PC-9 (cell line): ENCODE measurements around the gene VWA5B1. TPM values are rescaled to one million over a fixed set of nuclear protein-coding genes. Genes with fewer than 3 reads are reported as not detected.

Source experiments
- BruUV-seq: library from RNA; stranded (reverse); fragments of 400-500 nt; replicated peaks from 2 replicates; lab custom pipeline; 2021; lab: Mats Ljungman, UMichigan
- CTCF ChIA-PET: fragments of 300-600 bp; sonication (Branson Sonifier 250); formaldehyde crosslinking; loops from one replicate; lab custom pipeline; 2022; ENCODE audit warnings: antibody characterized with exemption; lab: Charles Lee
- POLR2A ChIA-PET: fragments of 300-600 bp; sonication (Branson Sonifier 250); formaldehyde crosslinking; loops from one replicate; lab custom pipeline; 2022; ENCODE audit warnings: antibody characterized with exemption; ENCODE audit not compliant: unreplicated experiment; lab: Charles Lee
- DNase-seq, 2 experiments: peaks; one replicate each; pipeline versions ENCODE4 v3.0.0 to v3.0.0-alpha.2; 2015 to 2022; ENCODE audit warnings: mixed read lengths in 1 of 2
- H2AFZ ChIP-seq: fragments of 200-600 bp; sonication (generic); 2 replicates; pipeline ENCODE4 v1.8.1; 2017; ENCODE audit warnings: antibody characterized with exemption
- H3F3A ChIP-seq: fragments of 200-600 bp; sonication (generic); 2 replicates; pipeline ENCODE4 v1.8.1; 2017; ENCODE audit warnings: antibody characterized with exemption, mild to moderate bottlenecking, low read depth; ENCODE audit not compliant: insufficient read depth
- H3K27ac ChIP-seq: fragments of 200-600 bp; sonication (generic); 2 replicates; pipeline ENCODE4 v1.6.1; 2016; ENCODE audit warnings: mixed run types
- H3K27me3 ChIP-seq: fragments of 200-600 bp; sonication (generic); 2 replicates; pipeline ENCODE4 v1.6.1; 2016; ENCODE audit warnings: low read depth, mixed run types; ENCODE audit not compliant: insufficient read depth
- H3K36me3 ChIP-seq: fragments of 200-600 bp; sonication (generic); 2 replicates; pipeline ENCODE4 v1.6.1; 2016; ENCODE audit warnings: low read depth, mixed run types
- H3K4me1 ChIP-seq: fragments of 200-600 bp; sonication (generic); replicated peaks from 2 replicates; pipeline ENCODE4 v1.6.1; 2016; ENCODE audit warnings: mixed run types; ENCODE audit not compliant: insufficient read depth
- H3K4me2 ChIP-seq: fragments of 200-600 bp; sonication (generic); 2 replicates; pipeline ENCODE4 v1.6.1; 2017; ENCODE audit warnings: mixed run types
- H3K4me3 ChIP-seq: fragments of 200-600 bp; sonication (generic); 2 replicates; pipeline ENCODE4 v1.6.1; 2016; ENCODE audit warnings: mixed run types
- H3K79me2 ChIP-seq: fragments of 200-600 bp; sonication (generic); 2 replicates; pipeline ENCODE4 v1.6.1; 2017; ENCODE audit warnings: low read depth, mixed run types
- H3K9me2 ChIP-seq: fragments of 200-600 bp; sonication (generic); 2 replicates; pipeline ENCODE4 v1.8.1; 2017; ENCODE audit warnings: mild to moderate bottlenecking; ENCODE audit not compliant: insufficient read depth
- H3K9me3 ChIP-seq: fragments of 200-600 bp; sonication (generic); 2 replicates; pipeline ENCODE4 v1.8.1; 2016; ENCODE audit warnings: low read depth; ENCODE audit not compliant: insufficient read depth
- H4K20me1 ChIP-seq: fragments of 200-600 bp; sonication (generic); 2 replicates; pipeline ENCODE4 v1.8.1; 2017; ENCODE audit not compliant: insufficient read depth
- EZH2 ChIP-seq: fragments of 200-600 bp; sonication (generic); IDR thresholded peaks from 2 replicates; pipeline ENCODE4 v1.8.0; 2017; ENCODE audit warnings: antibody characterized with exemption, low read depth
- intact Hi-C: fragments of 100-400 bp; cut with micrococcal nuclease; formaldehyde crosslinking; loops from one replicate; pipeline ENCODE4 v1.10.0; 2022; ENCODE audit not compliant: unreplicated experiment
- total RNA-seq: library from RNA; stranded (reverse); gene quantifications from 2 replicates; pipeline ENCODE4 v1.2.3, GENCODE V29; 2021
- TF ChIP-seq, protein P1 (sequence below): fragments of 200-600 bp; sonication (generic); conservative IDR thresholded peaks from 2 replicates; pipeline ENCODE4 v1.6.1; 2017; ENCODE audit warnings: mixed run types, antibody characterized with exemption, mild to moderate bottlenecking, moderate library complexity

The VWA5B1 gene
- total RNA-seq, 1 experiment from 2014 or later, result not detected

DNA sequence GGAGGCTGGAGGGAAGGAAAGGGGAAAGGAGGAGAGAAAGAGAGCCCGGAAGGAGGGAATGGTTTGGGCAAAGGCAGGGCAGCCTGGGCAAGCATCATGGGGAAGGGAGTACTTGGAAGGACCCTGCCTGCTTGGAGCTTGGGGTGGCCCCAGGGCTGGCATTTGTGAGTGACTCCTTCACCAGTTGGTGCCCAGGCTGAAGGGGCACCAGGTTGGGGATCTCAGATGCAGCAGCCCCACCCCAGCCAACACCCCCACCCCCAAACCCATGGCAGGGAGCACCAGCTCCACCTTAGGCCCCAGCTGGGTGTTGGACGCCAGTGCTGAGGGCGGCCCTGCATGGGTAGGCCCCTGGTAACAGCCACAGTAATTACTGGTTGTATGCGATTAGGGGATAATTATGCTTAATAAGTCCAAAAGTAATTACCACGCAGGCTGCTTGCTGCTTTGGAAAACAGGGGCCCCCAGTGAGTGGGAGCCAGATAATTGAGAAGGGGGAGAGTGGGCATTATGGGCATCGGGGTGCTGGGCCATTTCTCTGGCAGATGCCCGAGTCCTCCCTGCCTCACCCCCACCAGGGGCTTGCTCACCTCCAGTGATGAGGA lies 78.3 kb downstream of the VWA5B1 start:
- CTCF ChIA-PET, result no interaction called here
- no TSS peak for BruUV-seq

GRCh38 chr1:20370698-20371097 lies 80.0 kb downstream of the VWA5B1 start:
- intact Hi-C loops, result no loop called here
- no peak overlapping the region for H2AFZ ChIP-seq
- DNase-seq, result no peak
- H3K27ac ChIP-seq, result no peak overlapping the region
- BruUV-seq, result no TSS peak
- H3K4me2 ChIP-seq, result no peak overlapping the region
- no peaks in the 10 kb centered on the region for H3K79me2 ChIP-seq
- no peaks in the 10 kb centered on the region for H3K36me3 ChIP-seq
- H3K4me1 ChIP-seq, result peaks cover 10% of the 10 kb centered on the region
- no peak overlapping the region for H3K4me3 ChIP-seq
- H4K20me1 ChIP-seq, result no peaks in the 10 kb centered on the region
- no peaks in the 10 kb centered on the region for H3K9me2 ChIP-seq
- TF ChIP-seq, protein P1, sequence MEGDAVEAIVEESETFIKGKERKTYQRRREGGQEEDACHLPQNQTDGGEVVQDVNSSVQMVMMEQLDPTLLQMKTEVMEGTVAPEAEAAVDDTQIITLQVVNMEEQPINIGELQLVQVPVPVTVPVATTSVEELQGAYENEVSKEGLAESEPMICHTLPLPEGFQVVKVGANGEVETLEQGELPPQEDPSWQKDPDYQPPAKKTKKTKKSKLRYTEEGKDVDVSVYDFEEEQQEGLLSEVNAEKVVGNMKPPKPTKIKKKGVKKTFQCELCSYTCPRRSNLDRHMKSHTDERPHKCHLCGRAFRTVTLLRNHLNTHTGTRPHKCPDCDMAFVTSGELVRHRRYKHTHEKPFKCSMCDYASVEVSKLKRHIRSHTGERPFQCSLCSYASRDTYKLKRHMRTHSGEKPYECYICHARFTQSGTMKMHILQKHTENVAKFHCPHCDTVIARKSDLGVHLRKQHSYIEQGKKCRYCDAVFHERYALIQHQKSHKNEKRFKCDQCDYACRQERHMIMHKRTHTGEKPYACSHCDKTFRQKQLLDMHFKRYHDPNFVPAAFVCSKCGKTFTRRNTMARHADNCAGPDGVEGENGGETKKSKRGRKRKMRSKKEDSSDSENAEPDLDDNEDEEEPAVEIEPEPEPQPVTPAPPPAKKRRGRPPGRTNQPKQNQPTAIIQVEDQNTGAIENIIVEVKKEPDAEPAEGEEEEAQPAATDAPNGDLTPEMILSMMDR, result no peak
- no peak for TF ChIP-seq EZH2
- CTCF ChIA-PET, result no interaction called here
- no peaks in the 10 kb centered on the region for H3K27me3 ChIP-seq
- POLR2A ChIA-PET, result no interaction called here
- H3F3A ChIP-seq, result no peaks in the 10 kb centered on the region
- no peaks in the 10 kb centered on the region for H3K9me3 ChIP-seq

More for the DNA sequence above, 78.3 kb downstream of the VWA5B1 start:
- Histone ChIP-seq H4K20me1 (no peaks in the 10 kb centered on the region), H3K9me3 (no peaks in the 10 kb centered on the region), H3K4me1 (0 out of 2 replicates have a peak, but pooled peaks cover 4% of the 10 kb centered on the region), H3F3A (no peaks in the 10 kb centered on the region), H3K27me3 (no peaks in the 10 kb centered on the region), H3K9me2 (no peaks in the 10 kb centered on the region), H3K4me2 (no peak overlapping the region), H3K27ac (no peak overlapping the region), H2AFZ (no peak overlapping the region), H3K79me2 (no peaks in the 10 kb centered on the region), H3K36me3 (no peaks in the 10 kb centered on the region), H3K4me3 (no peak overlapping the region)
- intact Hi-C loops, result no loop called here
- no peak for TF ChIP-seq EZH2
- TF ChIP-seq, protein P1, result no peak
- no peak for DNase-seq
- POLR2A ChIA-PET, result no interaction called here

GRCh38 chr1:20371411-20371810 lies 80.7 kb downstream of the VWA5B1 start:
- Histone ChIP-seq H3K27me3 (no peaks in the 10 kb centered on the region), H3K4me2 (no peak overlapping the region), H2AFZ (no peak overlapping the region), H3K4me1 (peaks cover 17% of the 10 kb centered on the region), H3F3A (no peaks in the 10 kb centered on the region), H3K79me2 (no peaks in the 10 kb centered on the region), H3K4me3 (no peak overlapping the region), H3K9me2 (no peaks in the 10 kb centered on the region), H3K9me3 (no peaks in the 10 kb centered on the region), H4K20me1 (no peaks in the 10 kb centered on the region), H3K36me3 (no peaks in the 10 kb centered on the region), H3K27ac (no peak overlapping the region)
- no peak for DNase-seq
- TF ChIP-seq, protein P1, result no peak
- TF ChIP-seq EZH2, result no peak
- BruUV-seq, result no TSS peak
- intact Hi-C loops, result no loop called here
- ChIA-PET POLR2A (interaction anchor here (0.6 kb wide), 1 partner anchor 275 kb away, joined by 4 read pairs; no protein-coding TSS in a partner anchor), CTCF (no interaction called here)
